IMR-90 (cell line): ENCODE measurements around the gene SPSB2. TPM values are rescaled to one million over a fixed set of nuclear protein-coding genes. Genes with fewer than 3 reads are reported as not detected.

Experiments
- ATAC-seq: fragments of 200-7000 bp; cut with Tn5 transposase; 2 replicates; pipeline ENCODE4 v1.9.1; 2020; ENCODE audit warnings: low read depth, mild to moderate bottlenecking, moderate library complexity
- BruUV-seq: library from RNA; stranded (reverse); fragments of 400-500 nt; replicated peaks from 2 replicates; lab custom pipeline; 2021; lab: Mats Ljungman, UMichigan
- CTCF ChIA-PET: fragments of 300-600 bp; formaldehyde crosslinking; extraction: SDS; loops from one replicate; lab custom pipeline; 2021; ENCODE audit warnings: antibody characterized with exemption; lab: Yijun Ruan, JAX
- POLR2A ChIA-PET: fragments of 300-600 bp; sonication (Branson Sonifier 250); formaldehyde crosslinking; loops from one replicate; lab custom pipeline; 2022; ENCODE audit warnings: antibody characterized with exemption; ENCODE audit not compliant: unreplicated experiment; lab: Charles Lee
- DNase-seq: peaks from one replicate; pipeline ENCODE4 v3.0.0; 2013
- H2AFZ ChIP-seq: replicated peaks from 2 replicates; pipeline ENCODE3; 2013; ENCODE audit warnings: low read length, mild to moderate bottlenecking; ENCODE audit not compliant: poor library complexity
- H2AK5ac ChIP-seq: 2 replicates; pipeline ENCODE4 v1.6.1; 2013; ENCODE audit warnings: low read depth, low read length, inconsistent platforms
- H2AK9ac ChIP-seq: replicated peaks from 2 replicates; pipeline ENCODE3; 2013; ENCODE audit warnings: mild to moderate bottlenecking, low read depth, low read length, moderate library complexity; ENCODE audit not compliant: poor library complexity
- H2BK120ac ChIP-seq: 2 replicates; pipeline ENCODE4 v1.6.1; 2013; ENCODE audit warnings: low read depth, low read length, inconsistent platforms
- H2BK15ac ChIP-seq: 3 replicates; pipeline ENCODE4 v1.6.1; 2013; ENCODE audit warnings: low read depth, low read length, inconsistent platforms
- H2BK20ac ChIP-seq: 2 replicates; pipeline ENCODE4 v1.6.1; 2013; ENCODE audit warnings: low read depth, mild to moderate bottlenecking, inconsistent platforms, low read length, moderate library complexity
- H2BK5ac ChIP-seq: 2 replicates; pipeline ENCODE4 v1.6.1; 2013; ENCODE audit warnings: mild to moderate bottlenecking, low read depth, low read length, inconsistent platforms; ENCODE audit not compliant: poor library complexity, severe bottlenecking
- H3K14ac ChIP-seq: replicated peaks from 2 replicates; pipeline ENCODE4 v1.6.1; 2013; ENCODE audit warnings: low read depth, low read length, inconsistent platforms
- H3K18ac ChIP-seq: 2 replicates; pipeline ENCODE4 v1.6.1; 2013; ENCODE audit warnings: low read depth, low read length, control low read depth
- H3K23ac ChIP-seq: 2 replicates; pipeline ENCODE4 v1.6.1; 2013; ENCODE audit warnings: low read depth, low read length, inconsistent platforms
- H3K27ac ChIP-seq: 2 replicates; pipeline ENCODE4 v1.5.1; 2013; ENCODE audit warnings: mild to moderate bottlenecking, control low read depth, low read length; ENCODE audit not compliant: insufficient read depth
- H3K27me3 ChIP-seq: 2 replicates; pipeline ENCODE4 v1.6.1; 2013; ENCODE audit warnings: low read length; ENCODE audit not compliant: control insufficient read depth, insufficient read depth
- H3K36me3 ChIP-seq: 2 replicates; pipeline ENCODE4 v1.6.1; 2013; ENCODE audit warnings: low read length, mixed read lengths; ENCODE audit not compliant: control insufficient read depth, insufficient read depth
- H3K4ac ChIP-seq: 2 replicates; pipeline ENCODE4 v1.6.1; 2013; ENCODE audit warnings: low read depth, low read length, inconsistent platforms
- H3K4me1 ChIP-seq: 2 replicates; pipeline ENCODE4 v1.6.1; 2013; ENCODE audit warnings: low read length, mixed read lengths; ENCODE audit not compliant: control insufficient read depth, insufficient read depth
- H3K4me2 ChIP-seq: 2 replicates; pipeline ENCODE4 v1.6.1; 2013; ENCODE audit warnings: low read depth, mild to moderate bottlenecking, control low read depth, low read length, moderate library complexity
- H3K4me3 ChIP-seq: 2 replicates; pipeline ENCODE4 v1.5.1; 2013; ENCODE audit warnings: low read depth, mild to moderate bottlenecking, control low read depth, low read length, moderate library complexity; ENCODE audit not compliant: insufficient read depth
- H3K56ac ChIP-seq: 2 replicates; pipeline ENCODE4 v1.6.1; 2013; ENCODE audit warnings: low read length, inconsistent platforms; ENCODE audit not compliant: insufficient read depth; ENCODE audit errors: extremely low read depth
- H3K79me1 ChIP-seq, 2 experiments: 2 replicates each; pipeline ENCODE4 v1.6.1; 2013; ENCODE audit warnings: low read length in 2 of 2, inconsistent platforms in 1 of 2, low read depth in 1 of 2
- H3K9ac ChIP-seq: 2 replicates; pipeline ENCODE4 v1.6.1; 2013; ENCODE audit warnings: low read depth, low read length, control low read depth
- H3K9me1 ChIP-seq: 2 replicates; pipeline ENCODE4 v1.6.1; 2013; ENCODE audit warnings: low read length, inconsistent platforms; ENCODE audit not compliant: insufficient read depth
- H3K9me3 ChIP-seq: 2 replicates; pipeline ENCODE4 v1.6.1; 2013; ENCODE audit warnings: low read length; ENCODE audit not compliant: control insufficient read depth, insufficient read depth
- H4K20me1 ChIP-seq: 2 replicates; pipeline ENCODE4 v1.6.1; 2013; ENCODE audit warnings: low read length, inconsistent platforms; ENCODE audit not compliant: insufficient read depth
- H4K5ac ChIP-seq: 2 replicates; pipeline ENCODE4 v1.6.1; 2013; ENCODE audit warnings: mild to moderate bottlenecking, low read depth, low read length, control low read depth
- H4K8ac ChIP-seq, 2 experiments: 2 replicates each; pipeline ENCODE4 v1.6.1; 2013; ENCODE audit warnings: low read depth in 2 of 2, low read length in 2 of 2, control low read depth in 1 of 2, inconsistent platforms in 1 of 2
- H4K91ac ChIP-seq: 2 replicates; pipeline ENCODE4 v1.6.1; 2013; ENCODE audit warnings: low read depth, low read length, inconsistent platforms; ENCODE audit not compliant: insufficient read depth
- MAZ ChIP-seq: IDR thresholded peaks from 2 replicates; pipeline ENCODE4 v1.6.1; 2012; ENCODE audit warnings: low read depth, mild to moderate bottlenecking, low read length, improper control_type of control experiment, moderate library complexity, borderline replicate concordance
- NFE2L2 ChIP-seq: fragments of 150-350 bp; IDR thresholded peaks from 2 replicates; pipeline ENCODE4 v1.6.1; 2016; ENCODE audit warnings: low read depth, mild to moderate bottlenecking, low read length
- WGBS, 2 experiments: methylation state at CpG; one replicate each; pipeline versions ENCODE4 v1.1.5 to v1.1.7; 2013; ENCODE audit warnings: missing lambda C conversion rate in 2 of 2; ENCODE audit not compliant: insufficient read length in 1 of 2; ENCODE audit errors: extremely low coverage in 2 of 2; 5-methylcytosine and 5-hydroxymethylcytosine counted together
- dilution Hi-C: fragments of 300-500 bp; cut with HindIII; formaldehyde crosslinking; loops from one replicate; pipeline ENCODE4 v1.14.3; 2018; ENCODE audit warnings: low sequenced_read_pairs; ENCODE audit not compliant: unreplicated experiment
- in situ Hi-C: fragments of 300-500 bp; cut with MboI; formaldehyde crosslinking; loops from 3 replicates; pipeline ENCODE4 v1.14.3; 2019; ENCODE audit warnings: low sequenced_read_pairs, inconsistent platforms, mixed read lengths
- intact Hi-C: fragments of 100-400 bp; cut with micrococcal nuclease; formaldehyde crosslinking; loops from 2 replicates; pipeline ENCODE4 v1.10.0; 2022
- polyA plus RNA-seq, 3 experiments: library from polyadenylated mRNA; depleted of rRNA; stranded (reverse); fragments of >200 nt; gene quantifications; 2 replicates each; pipeline ENCODE4 v1.2.3, GENCODE V29; 2012; ENCODE audit warnings: low replicate concordance in 1 of 3
- total RNA-seq: library from RNA; depleted of rRNA; stranded (reverse); fragments of >200 nt; gene quantifications from 2 replicates; pipeline ENCODE4 v1.2.3, GENCODE V29; 2012

SPSB2 gene
- total and polyA plus RNA-seq, 2 of the 4 experiments (the other 2 are of a cell fraction): 1.3 to 4.1 TPM

GRCh38 chr12:6884539-6884938 is 11.4 kb upstream of the SPSB2 start:
- ATAC-seq: no peak
- Histone ChIP-seq H2AK9ac (no peak overlapping the region), H3K27ac (no peak overlapping the region), H2BK5ac (no peak overlapping the region), H2BK20ac (no peak overlapping the region), H3K14ac (no peak overlapping the region), H3K4ac (no peak overlapping the region), H4K5ac (no peak overlapping the region), H3K36me3 (peaks cover 17% of the 10 kb centered on the region), H4K8ac (no peak overlapping the region), H3K56ac (no peak overlapping the region), H3K9me3 (no peaks in the 10 kb centered on the region), H4K20me1 (no peaks in the 10 kb centered on the region), H4K91ac (no peak overlapping the region), H3K23ac (no peak overlapping the region), H2AFZ (no peak overlapping the region), H2AK5ac (no peak overlapping the region), H3K9me1 (0 out of 2 replicates have a peak, but pooled peaks cover 8% of the 10 kb centered on the region), H3K79me1 (peaks cover 4 to 5% of the 10 kb centered on the region in 2 experiments; a peak in 2 of 4 replicates), H3K27me3 (no peaks in the 10 kb centered on the region), H3K4me1 (no peaks in the 10 kb centered on the region), H2BK120ac (no peak overlapping the region), H3K4me2 (no peak overlapping the region), H3K4me3 (no peak overlapping the region), H3K18ac (no peak overlapping the region), H3K9ac (no peak overlapping the region), H2BK15ac (no peak overlapping the region)
- BruUV-seq: no TSS peak
- 61% methylated on average over 13 of the region's 22 CpGs; no CpG with 5 or more reads in 1 of the 2 experiments for WGBS, 2 experiments
- dilution Hi-C loops (no loop called here), intact Hi-C loops (no loop called here), in situ Hi-C loops (no loop called here)
- ChIA-PET POLR2A (no interaction called here), CTCF (interaction anchor here (1.8 kb wide), 1 partner anchor 12 kb away, joined by 5 read pairs; the partner anchor contains the start of gene SPSB2)
- TF ChIP-seq NFE2L2: no peak
- no peak for TF ChIP-seq MAZ
- DNase-seq: no peak
